ENCODE data around the gene PLCL1. TPM values are rescaled to one million over a fixed set of nuclear protein-coding genes. Genes with fewer than 3 reads are reported as not detected.

Gene PLCL1
- polyA plus RNA-seq, 1 of the 3 experiments (the other 2 are of a cell fraction) = 7.7 TPM

DNA sequence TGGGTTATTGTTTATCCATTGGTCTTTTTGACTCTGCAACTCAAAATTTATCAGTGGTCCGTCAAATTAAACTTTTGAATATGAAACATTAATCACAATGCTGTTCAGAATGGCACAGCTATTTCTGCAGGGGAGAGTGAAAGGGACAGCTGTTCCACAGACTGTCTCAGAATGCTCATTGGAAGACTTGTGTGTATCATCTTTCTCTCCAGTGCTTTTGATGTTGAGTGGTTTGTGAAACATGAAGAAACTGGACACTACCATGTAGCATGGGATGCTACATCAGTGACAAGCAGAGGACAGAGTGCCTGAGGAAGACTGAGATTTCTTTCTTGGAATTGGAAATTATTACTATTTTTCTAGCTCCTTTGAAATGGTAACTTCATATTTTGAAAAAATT, 115.7 kb downstream of the PLCL1 start:
- WGBS (ENCODE audit: low lambda C conversion rate) = 96% methylated on average over 1 of the region's 1 CpG
- no peaks in the 10 kb centered on the region for H4K20me1 ChIP-seq (ENCODE audit: insufficient read depth)
- H3F3A ChIP-seq (replicated peaks; ENCODE audit: insufficient read depth) = no peaks in the 10 kb centered on the region
- H3K27me3 ChIP-seq (ENCODE audit: insufficient read depth) = no peaks in the 10 kb centered on the region
- ChIA-PET POLR2A (no interaction called here), CTCF (no interaction called here)
- no peaks in the 10 kb centered on the region for H3K36me3 ChIP-seq (replicated peaks in 1 of 2; ENCODE audit: control insufficient read depth in 1 of 2, insufficient read depth in 2 of 2, low read length in 1 of 2)
- no peak overlapping the region for H3K9ac ChIP-seq
- no peaks in the 10 kb centered on the region for H3K9me2 ChIP-seq
- H3K4me1 ChIP-seq (ENCODE audit: control insufficient read depth in 1 of 2, insufficient read depth in 2 of 2, low read depth in 1 of 2, low read length in 1 of 2) = no peaks in the 10 kb centered on the region
- DNase-seq = no peak
- no peak overlapping the region for H3K27ac ChIP-seq (ENCODE audit: low read depth in 2 of 2, low read length in 1 of 2)
- H3K4me3 ChIP-seq (ENCODE audit: low read depth in 2 of 2, low read length in 1 of 2) = no peak overlapping the region
- H2AFZ ChIP-seq (ENCODE audit: low read depth) = no peak overlapping the region
- H3K9me3 ChIP-seq = no peaks in the 10 kb centered on the region
- TF ChIP-seq, protein P1, sequence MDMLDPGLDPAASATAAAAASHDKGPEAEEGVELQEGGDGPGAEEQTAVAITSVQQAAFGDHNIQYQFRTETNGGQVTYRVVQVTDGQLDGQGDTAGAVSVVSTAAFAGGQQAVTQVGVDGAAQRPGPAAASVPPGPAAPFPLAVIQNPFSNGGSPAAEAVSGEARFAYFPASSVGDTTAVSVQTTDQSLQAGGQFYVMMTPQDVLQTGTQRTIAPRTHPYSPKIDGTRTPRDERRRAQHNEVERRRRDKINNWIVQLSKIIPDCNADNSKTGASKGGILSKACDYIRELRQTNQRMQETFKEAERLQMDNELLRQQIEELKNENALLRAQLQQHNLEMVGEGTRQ (IDR thresholded peaks at IDR 0.05; ENCODE audit: borderline replicate concordance, low read depth, low read length) = no peak
- TF ChIP-seq EP300 (IDR thresholded peaks at IDR 0.05; ENCODE audit: borderline replicate concordance in 1 of 2, low read depth in 1 of 2, low read length in 1 of 2) = no peak
- H3K79me2 ChIP-seq (ENCODE audit: insufficient read depth) = no peaks in the 10 kb centered on the region
- H3K4me2 ChIP-seq = no peak overlapping the region

DNA sequence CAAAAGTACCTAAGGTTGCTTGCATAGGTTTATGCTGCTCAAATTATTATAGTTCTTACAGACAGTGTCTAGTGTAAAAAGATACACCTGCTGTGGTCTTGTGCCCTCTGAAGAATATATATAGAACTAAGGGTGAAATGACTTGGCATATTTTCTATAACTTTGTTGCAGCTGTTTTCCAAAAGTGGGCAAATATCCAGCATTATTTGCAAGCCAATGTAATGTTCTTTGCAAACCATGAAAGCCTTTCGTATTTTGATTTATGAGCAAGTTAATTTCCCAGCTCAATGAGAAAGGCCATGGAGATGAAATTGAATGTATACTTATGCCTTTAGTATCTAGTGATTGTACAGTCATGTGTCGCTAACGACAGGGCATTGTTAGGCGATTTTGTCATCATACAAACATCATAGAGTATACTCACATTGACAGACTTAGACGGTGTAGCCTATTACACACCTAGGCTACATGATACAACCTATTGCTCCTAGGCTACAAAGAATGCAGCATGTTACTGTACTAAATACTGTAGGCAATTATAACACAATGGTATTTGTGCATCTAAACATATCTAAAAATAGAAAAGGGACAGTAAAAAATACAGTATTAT, 116.3 kb downstream of the PLCL1 start:
- ChIA-PET POLR2A (no interaction called here), CTCF (no interaction called here)
- no peaks in the 10 kb centered on the region for H3K79me2 ChIP-seq (ENCODE audit: insufficient read depth)
- WGBS (ENCODE audit: low lambda C conversion rate) = 95% methylated on average over 5 of the region's 5 CpGs
- no peaks in the 10 kb centered on the region for H3K27me3 ChIP-seq (ENCODE audit: insufficient read depth)
- no peak overlapping the region for H3K27ac ChIP-seq (ENCODE audit: low read depth in 2 of 2, low read length in 1 of 2)
- no peak overlapping the region for H3K4me3 ChIP-seq (ENCODE audit: low read depth in 2 of 2, low read length in 1 of 2)
- H3K9me3 ChIP-seq = no peaks in the 10 kb centered on the region
- H3K9ac ChIP-seq = no peak overlapping the region
- TF ChIP-seq CHD2 (IDR thresholded peaks at IDR 0.05; ENCODE audit: low read length, partially characterized antibody) (no peak), EZH2phosphoT487 (IDR thresholded peaks at IDR 0.05; ENCODE audit: borderline replicate concordance, low read depth) (no peak), POLR2AphosphoS5 (IDR thresholded peaks at IDR 0.05; ENCODE audit: low read depth, low read length) (no peak), FOXJ3 (CRISPR knock-in tag; IDR thresholded peaks at IDR 0.05) (no peak), TAF1 (IDR thresholded peaks at IDR 0.05; ENCODE audit: borderline replicate concordance, low read depth, low read length) (no peak), ELF1 (IDR thresholded peaks at IDR 0.05) (no peak), RFX5 (IDR thresholded peaks at IDR 0.05; ENCODE audit: low read length) (no peak), RXRA (IDR thresholded peaks at IDR 0.05; ENCODE audit: borderline replicate concordance, low read depth) (no peak), MXI1 (IDR thresholded peaks at IDR 0.05; ENCODE audit: low read depth, low read length) (no peak), TCF12 (IDR thresholded peaks at IDR 0.05) (no peak), FOXM1 (IDR thresholded peaks at IDR 0.05; ENCODE audit: low read depth) (no peak), NRF1 (IDR thresholded peaks at IDR 0.05; ENCODE audit: low read depth, low read length) (no peak), RAD21 (IDR thresholded peaks at IDR 0.05; ENCODE audit: low read length) (no peak), SIN3A (IDR thresholded peaks at IDR 0.05; ENCODE audit: borderline replicate concordance, low read depth, low read length) (no peak), TEAD4 (IDR thresholded peaks at IDR 0.05; ENCODE audit: borderline replicate concordance, insufficient read depth) (no peak)
- TF ChIP-seq, protein P2, sequence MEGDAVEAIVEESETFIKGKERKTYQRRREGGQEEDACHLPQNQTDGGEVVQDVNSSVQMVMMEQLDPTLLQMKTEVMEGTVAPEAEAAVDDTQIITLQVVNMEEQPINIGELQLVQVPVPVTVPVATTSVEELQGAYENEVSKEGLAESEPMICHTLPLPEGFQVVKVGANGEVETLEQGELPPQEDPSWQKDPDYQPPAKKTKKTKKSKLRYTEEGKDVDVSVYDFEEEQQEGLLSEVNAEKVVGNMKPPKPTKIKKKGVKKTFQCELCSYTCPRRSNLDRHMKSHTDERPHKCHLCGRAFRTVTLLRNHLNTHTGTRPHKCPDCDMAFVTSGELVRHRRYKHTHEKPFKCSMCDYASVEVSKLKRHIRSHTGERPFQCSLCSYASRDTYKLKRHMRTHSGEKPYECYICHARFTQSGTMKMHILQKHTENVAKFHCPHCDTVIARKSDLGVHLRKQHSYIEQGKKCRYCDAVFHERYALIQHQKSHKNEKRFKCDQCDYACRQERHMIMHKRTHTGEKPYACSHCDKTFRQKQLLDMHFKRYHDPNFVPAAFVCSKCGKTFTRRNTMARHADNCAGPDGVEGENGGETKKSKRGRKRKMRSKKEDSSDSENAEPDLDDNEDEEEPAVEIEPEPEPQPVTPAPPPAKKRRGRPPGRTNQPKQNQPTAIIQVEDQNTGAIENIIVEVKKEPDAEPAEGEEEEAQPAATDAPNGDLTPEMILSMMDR (IDR thresholded peaks at IDR 0.05) = no peak
- TF ChIP-seq, protein P3, sequence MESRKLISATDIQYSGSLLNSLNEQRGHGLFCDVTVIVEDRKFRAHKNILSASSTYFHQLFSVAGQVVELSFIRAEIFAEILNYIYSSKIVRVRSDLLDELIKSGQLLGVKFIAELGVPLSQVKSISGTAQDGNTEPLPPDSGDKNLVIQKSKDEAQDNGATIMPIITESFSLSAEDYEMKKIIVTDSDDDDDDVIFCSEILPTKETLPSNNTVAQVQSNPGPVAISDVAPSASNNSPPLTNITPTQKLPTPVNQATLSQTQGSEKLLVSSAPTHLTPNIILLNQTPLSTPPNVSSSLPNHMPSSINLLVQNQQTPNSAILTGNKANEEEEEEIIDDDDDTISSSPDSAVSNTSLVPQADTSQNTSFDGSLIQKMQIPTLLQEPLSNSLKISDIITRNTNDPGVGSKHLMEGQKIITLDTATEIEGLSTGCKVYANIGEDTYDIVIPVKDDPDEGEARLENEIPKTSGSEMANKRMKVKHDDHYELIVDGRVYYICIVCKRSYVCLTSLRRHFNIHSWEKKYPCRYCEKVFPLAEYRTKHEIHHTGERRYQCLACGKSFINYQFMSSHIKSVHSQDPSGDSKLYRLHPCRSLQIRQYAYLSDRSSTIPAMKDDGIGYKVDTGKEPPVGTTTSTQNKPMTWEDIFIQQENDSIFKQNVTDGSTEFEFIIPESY (IDR thresholded peaks at IDR 0.05; ENCODE audit: borderline replicate concordance, low read depth) = no peak
- TF ChIP-seq, protein P4, sequence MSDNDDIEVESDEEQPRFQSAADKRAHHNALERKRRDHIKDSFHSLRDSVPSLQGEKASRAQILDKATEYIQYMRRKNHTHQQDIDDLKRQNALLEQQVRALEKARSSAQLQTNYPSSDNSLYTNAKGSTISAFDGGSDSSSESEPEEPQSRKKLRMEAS (IDR thresholded peaks at IDR 0.05; ENCODE audit: low read depth) = no peak
- TF ChIP-seq, protein P5, sequence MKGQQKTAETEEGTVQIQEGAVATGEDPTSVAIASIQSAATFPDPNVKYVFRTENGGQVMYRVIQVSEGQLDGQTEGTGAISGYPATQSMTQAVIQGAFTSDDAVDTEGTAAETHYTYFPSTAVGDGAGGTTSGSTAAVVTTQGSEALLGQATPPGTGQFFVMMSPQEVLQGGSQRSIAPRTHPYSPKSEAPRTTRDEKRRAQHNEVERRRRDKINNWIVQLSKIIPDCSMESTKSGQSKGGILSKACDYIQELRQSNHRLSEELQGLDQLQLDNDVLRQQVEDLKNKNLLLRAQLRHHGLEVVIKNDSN (IDR thresholded peaks at IDR 0.05; ENCODE audit: borderline replicate concordance, low read depth) = no peak
- no peaks in the 10 kb centered on the region for H3K4me1 ChIP-seq (ENCODE audit: control insufficient read depth in 1 of 2, insufficient read depth in 2 of 2, low read depth in 1 of 2, low read length in 1 of 2)
- no peaks in the 10 kb centered on the region for H3F3A ChIP-seq (replicated peaks; ENCODE audit: insufficient read depth)
- no peaks in the 10 kb centered on the region for H3K9me2 ChIP-seq
- no peak overlapping the region for H3K4me2 ChIP-seq
- no peaks in the 10 kb centered on the region for H3K36me3 ChIP-seq (replicated peaks in 1 of 2; ENCODE audit: control insufficient read depth in 1 of 2, insufficient read depth in 2 of 2, low read length in 1 of 2)
- no peak for DNase-seq
- H4K20me1 ChIP-seq (ENCODE audit: insufficient read depth) = no peaks in the 10 kb centered on the region
- no peak overlapping the region for H2AFZ ChIP-seq (ENCODE audit: low read depth)

Data from SK-N-SH (cell line).